22Rv1 (cell line): ENCODE results near the gene DCBLD2.

Experiments used
- H3K27ac ChIP-seq: fragments of 450-650 bp; 2 replicates; pipeline ENCODE4 v1.5.1; 2017
- CTCF ChIP-seq: fragments of 450-650 bp; IDR thresholded peaks from 2 replicates; pipeline ENCODE4 v1.5.1; 2017; ENCODE audit warnings: mild to moderate bottlenecking
- ZFX ChIP-seq: fragments of 450-650 bp; IDR thresholded peaks from 2 replicates; pipeline ENCODE4 v1.6.1; 2017; ENCODE audit warnings: antibody characterized with exemption, borderline replicate concordance

DCBLD2 gene

GRCh38 chr3:98801043-98801747, 100.3 kb downstream of the DCBLD2 start:
- H3K27ac ChIP-seq: no peak overlapping the region
- peak; percentile 15; the same call in 1 of the 2 replicates for TF ChIP-seq CTCF
- no peak for TF ChIP-seq ZFX

- no peak overlapping the region for H3K27ac ChIP-seq
- TF ChIP-seq CTCF (no peak), ZFX (no peak)
Observed at GRCh38 chr3:98800401-98800800, 101.1 kb downstream of the DCBLD2 start.

- TF ChIP-seq ZFX: no peak
- no peak for TF ChIP-seq CTCF
- H3K27ac ChIP-seq: no peak overlapping the region
Observed at GRCh38 chr3:98799479-98799878, 102.0 kb downstream of the DCBLD2 start.

GRCh38 chr3:98798820-98799219, 102.7 kb downstream of the DCBLD2 start:
- TF ChIP-seq ZFX (no peak), CTCF (no peak)
- no peak overlapping the region for H3K27ac ChIP-seq

- TF ChIP-seq CTCF: no peak
- no peak overlapping the region for H3K27ac ChIP-seq
Observed at GRCh38 chr3:98797905-98798304, 103.6 kb downstream of the DCBLD2 start.

- TF ChIP-seq CTCF (no peak), ZFX (no peak)
- no peak overlapping the region for H3K27ac ChIP-seq
Observed at GRCh38 chr3:98796334-98796733, 105.2 kb downstream of the DCBLD2 start.

GRCh38 chr3:98793971-98794370, 107.5 kb downstream of the DCBLD2 start:
- TF ChIP-seq ZFX (no peak), CTCF (no peak)
- no peak overlapping the region for H3K27ac ChIP-seq
